GM18505 (cell line): ENCODE measurements around the gene NOL4L.
A peak's percentile ranks its signal among the peaks of the same experiment; 100 is the strongest.

ENCODE experiments used
- ATAC-seq: cut with Tn5 transposase; IDR thresholded peaks from one replicate; pipeline ENCODE4 v1.9.1; 2021; ENCODE audit not compliant: unreplicated experiment
- POLR2A ChIP-seq: IDR thresholded peaks from 4 replicates; pipeline ENCODE4 v1.6.1; 2011; ENCODE audit warnings: borderline replicate concordance; ENCODE audit not compliant: insufficient read depth, insufficient read length; ENCODE audit errors: extremely low read depth

Gene NOL4L, protein sequence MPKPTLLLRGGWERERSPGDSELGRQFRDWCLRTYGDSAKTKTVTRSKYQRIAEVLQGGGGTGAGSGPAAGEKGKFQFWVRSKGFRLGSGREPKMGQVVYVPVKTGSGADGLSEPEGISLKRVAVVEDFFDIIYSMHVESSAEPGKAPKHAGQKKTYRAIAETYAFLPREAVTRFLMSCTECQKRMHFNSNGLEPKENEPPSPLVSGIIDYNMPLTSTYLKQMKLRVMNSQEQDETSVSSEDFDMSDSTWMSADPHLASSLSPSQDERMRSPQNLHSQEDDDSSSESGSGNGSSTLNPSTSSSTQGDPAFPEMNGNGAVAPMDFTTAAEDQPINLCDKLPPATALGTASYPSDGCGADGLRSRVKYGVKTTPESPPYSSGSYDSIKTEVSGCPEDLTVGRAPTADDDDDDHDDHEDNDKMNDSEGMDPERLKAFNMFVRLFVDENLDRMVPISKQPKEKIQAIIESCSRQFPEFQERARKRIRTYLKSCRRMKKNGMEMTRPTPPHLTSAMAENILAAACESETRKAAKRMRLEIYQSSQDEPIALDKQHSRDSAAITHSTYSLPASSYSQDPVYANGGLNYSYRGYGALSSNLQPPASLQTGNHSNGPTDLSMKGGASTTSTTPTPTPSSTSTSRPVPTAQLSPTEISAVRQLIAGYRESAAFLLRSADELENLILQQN

DNA sequence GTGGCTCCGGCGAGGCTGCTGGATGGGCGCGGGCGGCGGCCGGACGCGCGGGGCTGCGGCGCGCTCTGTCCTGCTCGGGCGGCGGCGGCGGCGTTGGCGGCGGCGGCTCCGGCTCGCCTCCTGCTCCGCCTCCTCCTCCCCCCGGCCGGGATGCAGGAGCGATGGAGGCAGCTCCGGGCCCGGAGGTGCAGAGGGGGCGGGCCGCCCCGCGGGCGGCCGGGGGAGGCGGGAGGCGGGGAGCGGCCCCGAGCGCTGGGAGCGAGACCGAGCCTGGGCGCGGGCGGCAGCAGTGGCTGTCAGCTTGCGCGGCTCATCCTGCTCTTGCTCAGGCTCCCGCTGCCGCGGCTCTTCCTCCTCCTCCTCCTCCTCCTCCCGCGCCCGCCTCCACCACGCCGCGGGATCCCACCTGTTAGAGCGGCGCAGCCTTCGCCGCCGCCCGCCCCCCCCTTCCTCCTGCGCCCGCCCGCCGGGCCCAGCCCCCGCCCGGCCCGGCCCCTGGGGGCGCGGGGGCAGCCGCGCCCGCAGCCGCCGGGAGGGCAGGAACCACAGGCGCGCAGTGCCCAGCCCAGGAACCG, at the start of gene NOL4L:
Gene NOL4L (minus strand): TSS at position 323 of the 575 bp plus-strand sequence. CDS start 443 bp downstream, outside the sequence.
- no peak for TF ChIP-seq POLR2A
- ATAC-seq, result no peak

DNA sequence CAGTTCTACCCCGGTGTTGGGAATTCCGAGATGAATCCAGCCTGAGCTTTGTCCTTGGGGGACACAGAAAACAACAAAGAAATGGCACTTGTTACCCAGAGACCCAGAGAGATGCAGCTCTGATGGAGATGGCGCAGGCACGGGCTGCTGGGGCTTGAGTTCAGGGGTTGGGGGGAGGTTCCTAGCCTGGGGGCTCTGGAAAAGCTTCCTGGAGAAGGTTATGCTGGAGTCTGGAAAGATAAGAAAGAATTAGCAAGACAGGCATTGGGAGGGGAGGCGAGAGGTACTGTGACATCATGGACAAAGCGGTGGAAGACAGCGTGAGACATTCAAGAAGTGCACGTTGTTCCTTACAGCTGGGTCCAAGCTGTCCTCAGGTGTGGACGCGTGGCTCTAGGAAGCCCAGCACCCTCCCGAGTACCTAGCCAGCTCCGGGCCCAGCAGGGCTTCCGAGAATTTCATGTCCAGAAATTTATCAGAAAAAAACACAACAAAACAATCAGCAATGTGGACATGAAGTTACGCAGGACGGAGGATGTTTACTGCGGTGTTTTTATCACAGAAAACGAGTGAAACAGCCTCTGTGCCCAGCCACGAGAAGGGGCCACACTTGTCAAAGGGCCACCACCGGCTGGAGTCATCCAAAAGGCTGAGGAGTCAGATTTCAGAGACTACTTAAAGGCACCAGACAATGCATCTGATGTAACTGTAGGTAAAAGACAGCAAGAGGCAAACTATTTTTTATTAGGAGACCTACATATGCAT, 49.1 kb upstream of the NOL4L start:
- TF ChIP-seq POLR2A, result no peak
- ATAC-seq, result no peak

DNA sequence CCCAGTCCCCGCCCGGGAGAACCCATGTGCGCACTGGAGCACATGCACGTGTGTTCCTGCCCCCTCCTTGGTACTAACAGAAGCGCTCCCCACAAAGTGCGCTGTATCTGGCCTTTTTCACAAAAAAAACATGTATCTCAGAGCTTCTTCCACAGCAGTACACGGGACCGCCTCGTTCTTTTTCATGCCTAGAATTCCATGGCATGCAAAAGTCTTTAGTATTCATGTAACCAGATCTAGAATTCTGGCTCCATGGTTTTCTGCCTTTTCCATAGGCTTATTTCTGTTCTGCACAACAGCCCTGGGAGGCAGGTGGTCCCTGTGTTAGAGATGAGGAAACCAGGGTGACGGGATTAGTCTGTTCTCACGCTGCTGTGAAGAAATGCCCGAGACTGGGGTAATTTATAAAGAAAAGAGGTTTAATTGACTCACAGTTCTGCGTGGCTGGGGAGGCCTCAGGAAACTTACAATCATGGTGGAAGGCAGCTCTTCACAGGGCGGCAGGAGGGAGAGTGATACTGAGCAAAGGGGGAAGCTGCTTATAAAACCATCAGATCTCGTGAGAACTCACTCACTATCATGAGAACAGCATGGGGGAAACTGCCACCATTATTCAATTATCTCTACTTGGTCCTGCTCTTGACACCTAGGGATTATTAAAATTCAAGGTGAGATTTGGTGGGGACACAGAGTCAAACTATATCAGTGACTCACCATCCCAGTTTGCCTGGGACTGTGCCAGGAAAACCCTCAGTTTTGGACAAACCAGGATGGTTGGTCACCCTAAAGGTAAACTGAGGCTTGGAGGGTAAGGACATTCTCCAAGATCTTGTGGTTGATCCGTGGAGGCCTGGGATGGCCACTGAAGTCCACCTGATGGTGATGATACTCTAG, 47.6 kb upstream of the NOL4L start:
- TF ChIP-seq POLR2A, result no peak

DNA sequence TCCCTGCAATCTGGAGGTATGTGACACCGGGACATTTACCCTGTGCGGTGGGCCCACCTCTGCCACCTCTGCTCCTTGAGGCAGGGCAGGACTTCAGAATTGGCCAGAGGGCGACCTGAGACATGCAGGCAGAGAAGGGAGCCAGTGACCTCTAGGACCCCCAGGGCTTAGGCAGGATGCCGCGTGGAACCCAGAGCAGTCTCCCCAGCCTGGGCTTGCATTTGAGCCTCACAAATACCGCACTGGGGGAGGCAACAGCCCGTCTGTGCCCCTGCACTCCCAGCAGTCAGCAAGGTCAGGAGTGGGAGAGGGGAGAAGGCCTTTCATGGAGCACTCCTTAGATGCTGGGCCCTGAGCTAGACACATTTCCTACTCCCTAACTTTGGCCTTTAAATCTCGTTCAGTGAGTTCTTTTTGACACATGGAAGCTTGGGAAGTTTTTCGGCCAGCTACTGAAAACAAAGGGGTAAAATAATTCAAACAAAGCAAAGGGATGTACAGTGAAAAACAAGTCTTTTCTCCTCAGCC, 46.9 kb upstream of the NOL4L start:
- no peak for ATAC-seq
- no peak for TF ChIP-seq POLR2A

More for the DNA sequence above, 47.6 kb upstream of the NOL4L start:
- no peak for ATAC-seq

DNA sequence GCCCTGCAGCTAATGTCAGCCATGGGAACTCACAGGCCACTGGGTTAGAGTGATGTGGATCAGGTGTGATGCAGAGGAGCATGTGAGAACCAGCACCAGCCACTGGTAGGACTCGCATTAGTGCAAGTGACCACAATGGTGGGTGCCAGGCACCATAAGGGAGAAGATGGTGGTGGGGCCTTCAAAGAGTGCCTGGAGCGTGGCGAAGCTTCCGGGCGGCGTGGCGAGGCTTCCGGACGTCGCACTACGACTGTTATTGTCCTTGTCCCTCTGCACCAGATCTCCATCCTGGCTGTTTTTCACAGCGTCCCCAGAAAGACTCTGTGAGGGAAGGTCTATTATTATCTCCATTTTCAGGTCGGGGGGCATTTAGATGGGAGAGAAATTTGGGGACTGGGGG, 44.7 kb upstream of the NOL4L start:
- TF ChIP-seq POLR2A, result no peak
- no peak for ATAC-seq

DNA sequence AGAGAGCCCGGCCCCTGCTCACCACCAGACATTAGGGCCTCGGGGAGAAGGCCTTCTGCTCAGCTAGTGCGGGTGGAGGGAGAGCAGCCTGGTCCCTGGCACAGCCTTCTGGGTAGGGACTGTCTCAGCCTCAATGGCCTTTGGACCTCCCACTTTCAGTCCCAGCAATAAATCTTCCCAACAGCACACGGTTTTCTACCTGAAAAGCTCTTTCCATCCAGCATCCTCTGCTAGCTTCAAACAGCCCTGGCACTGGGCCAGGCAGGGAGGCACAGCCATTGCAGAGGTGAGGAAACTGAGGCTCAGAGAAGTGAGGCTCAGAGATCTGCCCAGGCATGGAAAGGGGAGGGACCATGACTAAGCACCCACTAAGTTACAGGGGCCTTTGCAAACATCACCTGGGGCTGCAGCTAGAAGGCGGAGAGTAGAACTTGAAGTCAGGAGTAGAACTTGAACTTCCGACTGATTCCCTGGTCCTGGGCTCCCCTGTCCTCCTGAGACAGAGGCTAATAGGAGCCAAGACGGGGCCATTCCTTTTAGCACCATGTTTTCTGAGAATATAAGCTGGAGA, 43.9 kb upstream of the NOL4L start:
- TF ChIP-seq POLR2A, result no peak
- no peak for ATAC-seq

DNA sequence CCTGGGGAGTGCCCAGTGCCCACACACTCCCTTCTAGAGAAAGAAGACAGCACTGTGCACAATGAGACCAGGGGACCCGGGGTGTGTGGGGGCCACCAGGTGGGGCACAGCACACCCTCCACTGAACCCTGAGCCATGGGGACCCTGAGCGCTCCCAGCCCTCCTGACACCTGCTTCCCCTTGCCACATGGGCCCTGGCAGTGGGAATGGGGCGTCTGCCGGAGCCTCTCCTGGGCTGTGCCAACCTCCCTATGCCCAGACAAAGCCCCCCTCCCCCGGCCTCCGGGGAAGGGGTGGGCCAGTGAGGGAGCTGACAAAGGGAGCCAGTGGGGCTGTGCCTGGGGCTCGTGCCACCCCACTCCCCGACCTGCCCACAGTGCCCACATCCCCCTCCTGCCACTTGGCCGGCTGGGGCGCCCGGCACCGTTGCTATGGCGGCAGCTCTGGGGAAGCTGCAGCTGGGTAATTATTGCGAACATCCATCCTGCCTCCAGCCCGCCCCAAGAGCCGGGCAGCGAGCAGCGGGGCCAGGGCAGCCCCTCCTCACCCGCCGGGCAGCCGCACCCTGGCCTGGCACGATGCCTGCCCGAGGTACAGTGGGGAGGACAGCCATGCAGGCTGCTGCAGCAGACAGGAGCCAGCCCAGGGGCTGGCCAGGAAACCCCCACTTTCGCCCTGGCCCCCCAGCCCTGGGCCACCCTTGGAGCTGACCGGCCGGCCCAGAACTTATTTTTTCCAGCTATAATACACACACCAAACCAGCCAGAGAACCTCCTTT, 41.9 kb upstream of the NOL4L start:
- no peak for TF ChIP-seq POLR2A
- ATAC-seq, result peak; percentile 32

DNA sequence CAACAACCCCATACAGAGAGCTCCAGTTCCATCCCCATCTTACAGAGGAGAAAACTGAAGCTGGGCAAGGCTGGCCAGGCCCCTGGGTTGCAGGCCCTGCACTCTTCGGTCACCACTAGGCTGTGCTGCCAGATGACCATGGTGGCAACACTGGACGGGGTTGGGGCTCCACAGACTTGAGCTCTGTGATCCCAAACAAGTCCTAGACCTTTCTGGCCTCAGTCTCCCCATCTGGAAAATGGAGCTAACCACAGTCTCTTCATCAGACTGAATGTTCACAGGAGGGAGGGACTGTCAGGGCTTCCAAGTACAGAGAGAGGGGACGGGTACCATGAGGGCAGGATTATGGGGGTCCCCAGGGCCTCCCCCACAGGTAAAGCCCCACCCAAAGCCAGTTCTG, 41.3 kb upstream of the NOL4L start:
- TF ChIP-seq POLR2A, result no peak
- ATAC-seq, result no peak

DNA sequence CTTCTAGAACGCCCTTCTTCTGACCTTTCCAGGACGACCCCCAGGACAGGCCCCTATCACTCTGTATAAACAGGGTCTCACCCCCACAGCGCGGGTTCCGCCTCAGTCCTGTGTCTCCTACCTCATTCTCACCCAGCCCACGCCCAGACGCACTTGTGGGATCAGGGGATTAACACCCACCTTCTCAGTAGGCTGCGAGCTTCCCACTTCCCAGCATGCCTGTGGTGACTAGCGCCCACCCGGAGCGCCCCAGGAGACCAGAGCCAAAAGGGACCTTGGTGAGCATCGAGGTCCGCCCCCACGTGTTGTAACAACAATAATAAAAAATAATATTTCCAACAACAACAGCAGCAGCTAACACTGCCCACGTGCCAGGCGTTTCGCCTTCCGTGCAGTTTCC, 40.9 kb upstream of the NOL4L start:
- ATAC-seq, result no peak
- TF ChIP-seq POLR2A, result no peak

DNA sequence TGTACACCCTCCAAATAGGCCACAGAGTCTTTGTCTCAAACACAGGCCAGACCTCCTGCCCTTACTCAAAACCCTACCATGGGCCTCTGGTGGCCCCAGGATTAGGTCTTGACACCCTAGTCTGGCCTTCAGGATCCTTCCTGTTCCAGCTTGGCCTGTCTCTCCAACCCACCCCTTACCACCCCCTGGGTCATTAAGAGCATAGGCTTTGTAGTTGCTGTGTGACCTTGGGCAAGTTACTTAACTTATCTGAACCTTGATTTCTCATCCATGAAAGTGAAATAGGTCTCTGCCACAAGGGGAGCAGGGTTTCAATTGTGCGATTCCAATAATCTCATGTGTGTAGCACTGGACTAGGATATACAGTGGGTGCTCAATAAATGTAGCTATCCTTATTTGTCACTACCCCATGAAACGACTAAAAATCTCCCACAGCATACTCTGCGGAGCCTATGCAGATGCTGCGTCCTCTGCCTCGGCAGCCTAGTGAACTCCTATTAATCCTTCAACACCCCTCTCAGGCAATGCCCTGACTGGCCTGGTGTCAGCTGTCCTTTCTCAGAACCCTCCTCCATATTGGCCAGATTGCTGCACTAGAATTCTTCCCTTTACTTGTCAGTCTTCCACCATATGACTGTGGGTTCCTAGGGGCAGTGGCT, 39.7 kb upstream of the NOL4L start:
- no peak for TF ChIP-seq POLR2A
- no peak for ATAC-seq
